Esophagus squamous epithelium (tissue), 5 donors: ENCODE results near the gene TET3. TPM values are rescaled to one million over a fixed set of nuclear protein-coding genes. Genes with fewer than 3 reads are reported as not detected.
A peak's percentile ranks its signal among the peaks of the same experiment; 100 is the strongest.

Source experiments
- DNase-seq: peaks from one replicate; lab custom pipeline; 2025; lab: John Stamatoyannopoulos, UW
- H3K27ac ChIP-seq, 4 donors: fragments of 200-600 bp; sonication (generic); one replicate each; pipeline ENCODE4 v1.5.1; 2016 to 2019; ENCODE audit warnings: mild to moderate bottlenecking in 1 of 4
- H3K27me3 ChIP-seq, 4 donors: fragments of 200-600 bp; sonication (generic); 1 replicate in 3 of 4; 2 replicates in 1 of 4; pipeline versions ENCODE4 v1.5.1 to v1.6.0; 2017 to 2021; ENCODE audit warnings: antibody characterized with exemption in 1 of 4
- H3K36me3 ChIP-seq, 3 donors: fragments of 200-600 bp; sonication (generic); one replicate each; pipeline ENCODE4 v1.5.1; 2016 to 2019
- H3K4me1 ChIP-seq, 3 donors: fragments of 200-600 bp; sonication (generic); one replicate each; pipeline ENCODE4 v1.5.1; 2017 to 2019
- H3K4me3 ChIP-seq, 4 donors: fragments of 200-600 bp; sonication (generic); 1 replicate in 3 of 4; 2 replicates in 1 of 4; pipeline ENCODE4 v1.5.1; 2016 to 2019; ENCODE audit warnings: mild to moderate bottlenecking in 2 of 4, moderate library complexity in 1 of 4
- H3K9me3 ChIP-seq, 3 donors: fragments of 200-600 bp; sonication (generic); one replicate each; pipeline ENCODE4 v1.5.1; 2016 to 2019
- POLR2A ChIP-seq, 4 donors: fragments of 450-650 bp; IDR thresholded peaks; one replicate each; pipeline ENCODE4 v1.6.1; 2017; ENCODE audit warnings: antibody characterized with exemption in 4 of 4, mild to moderate bottlenecking in 4 of 4, moderate library complexity in 3 of 4
- WGBS, 2 donors: methylation state at CpG; one replicate each; pipeline ENCODE4 v1.1.5; 2018; 5-methylcytosine and 5-hydroxymethylcytosine counted together
- intact Hi-C: fragments of 100-400 bp; cut with DNase I; formaldehyde crosslinking; loops from one replicate; pipeline ENCODE4 v1.15.0; 2022
- total RNA-seq, 4 donors: library from RNA; depleted of rRNA; stranded (reverse); fragments of >200 nt; gene quantifications; one replicate each; pipeline ENCODE4 v1.1.0, GENCODE V29; 2016
- TF ChIP-seq, protein P1 (sequence below), 6 experiments: fragments of 450-650 bp in 4 of 6; fragments of 200-600 bp in 2 of 6; sonication (generic) in 2 of 6; IDR thresholded peaks; one replicate each; pipeline ENCODE4 v1.5.1; 2016 to 2019; ENCODE audit warnings: antibody characterized with exemption in 6 of 6, mild to moderate bottlenecking in 4 of 6, moderate library complexity in 4 of 6
- donor health status: DM: yes; HTN: yes; CAD: no.

The TET3 gene
- total RNA-seq, 4 donors from 2014 or later, result 6.6 to 20.2 (median 16.2) TPM

DNA sequence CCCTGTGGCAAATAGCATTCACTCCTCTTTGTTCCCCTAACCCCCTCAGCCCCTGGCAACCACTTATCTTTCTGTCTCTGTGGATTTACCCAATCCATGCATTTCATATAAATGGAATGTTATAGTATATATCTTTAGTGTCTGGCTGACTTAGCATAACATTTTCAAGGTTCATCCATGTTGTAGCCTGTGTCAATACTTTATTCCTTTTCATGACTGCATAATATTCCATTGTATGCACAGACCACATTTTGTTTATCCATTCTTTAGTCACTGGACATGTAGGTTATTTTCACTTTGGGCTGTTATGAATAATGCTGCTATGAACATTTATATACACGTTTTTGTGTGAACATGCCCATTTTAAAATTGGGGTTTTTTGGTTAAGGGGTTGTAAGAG lies 42.8 kb downstream of the TET3 start:
- no peak overlapping the region for H3K4me3 ChIP-seq
- 85 to 91% methylated on average over 1 of the region's 1 CpG for WGBS, 2 donors
- intact Hi-C loops, result no loop called here
- H3K9me3 ChIP-seq, result no peaks in the 10 kb centered on the region
- no peak for DNase-seq
- H3K27ac ChIP-seq, result no peak overlapping the region
- no peaks in the 10 kb centered on the region for H3K27me3 ChIP-seq
- no peak for TF ChIP-seq POLR2A (IDR thresholded peaks at IDR 0.05)
- TF ChIP-seq, protein P1, sequence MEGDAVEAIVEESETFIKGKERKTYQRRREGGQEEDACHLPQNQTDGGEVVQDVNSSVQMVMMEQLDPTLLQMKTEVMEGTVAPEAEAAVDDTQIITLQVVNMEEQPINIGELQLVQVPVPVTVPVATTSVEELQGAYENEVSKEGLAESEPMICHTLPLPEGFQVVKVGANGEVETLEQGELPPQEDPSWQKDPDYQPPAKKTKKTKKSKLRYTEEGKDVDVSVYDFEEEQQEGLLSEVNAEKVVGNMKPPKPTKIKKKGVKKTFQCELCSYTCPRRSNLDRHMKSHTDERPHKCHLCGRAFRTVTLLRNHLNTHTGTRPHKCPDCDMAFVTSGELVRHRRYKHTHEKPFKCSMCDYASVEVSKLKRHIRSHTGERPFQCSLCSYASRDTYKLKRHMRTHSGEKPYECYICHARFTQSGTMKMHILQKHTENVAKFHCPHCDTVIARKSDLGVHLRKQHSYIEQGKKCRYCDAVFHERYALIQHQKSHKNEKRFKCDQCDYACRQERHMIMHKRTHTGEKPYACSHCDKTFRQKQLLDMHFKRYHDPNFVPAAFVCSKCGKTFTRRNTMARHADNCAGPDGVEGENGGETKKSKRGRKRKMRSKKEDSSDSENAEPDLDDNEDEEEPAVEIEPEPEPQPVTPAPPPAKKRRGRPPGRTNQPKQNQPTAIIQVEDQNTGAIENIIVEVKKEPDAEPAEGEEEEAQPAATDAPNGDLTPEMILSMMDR (IDR thresholded peaks at IDR 0.05), result no peak
- H3K36me3 ChIP-seq, result no peaks in the 10 kb centered on the region
- peaks cover 8 to 48% (median 8%) of the 10 kb centered on the region in 3 donors for H3K4me1 ChIP-seq

DNA sequence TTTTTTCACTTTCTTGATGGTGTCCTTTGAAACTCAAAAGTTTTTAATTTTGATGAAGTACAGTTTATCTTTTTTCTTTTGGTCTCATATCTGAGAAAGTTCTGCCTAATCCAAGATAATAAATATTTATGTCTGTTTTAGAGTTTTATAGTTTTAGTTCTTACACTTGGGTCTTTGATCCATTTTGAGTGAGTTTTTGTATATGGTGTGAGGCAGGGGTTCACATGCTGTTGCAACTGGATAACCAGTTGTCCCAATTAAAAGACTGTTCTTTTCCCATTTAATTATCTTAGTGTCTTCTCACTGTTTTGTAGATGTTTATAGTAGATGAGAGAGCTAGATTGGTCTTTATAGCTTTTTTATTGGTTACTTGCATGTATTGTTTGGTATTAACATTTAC lies 43.6 kb downstream of the TET3 start:
- Histone ChIP-seq H3K36me3 (no peaks in the 10 kb centered on the region), H3K27ac (no peak overlapping the region), H3K4me3 (no peak overlapping the region), H3K27me3 (no peaks in the 10 kb centered on the region), H3K4me1 (peaks cover 10 to 53% (median 11%) of the 10 kb centered on the region in 3 donors), H3K9me3 (no peaks in the 10 kb centered on the region)
- no peak for DNase-seq
- TF ChIP-seq, protein P1 (IDR thresholded peaks at IDR 0.05), result no peak
- no peak for TF ChIP-seq POLR2A (IDR thresholded peaks at IDR 0.05)
- intact Hi-C loops, result no loop called here

DNA sequence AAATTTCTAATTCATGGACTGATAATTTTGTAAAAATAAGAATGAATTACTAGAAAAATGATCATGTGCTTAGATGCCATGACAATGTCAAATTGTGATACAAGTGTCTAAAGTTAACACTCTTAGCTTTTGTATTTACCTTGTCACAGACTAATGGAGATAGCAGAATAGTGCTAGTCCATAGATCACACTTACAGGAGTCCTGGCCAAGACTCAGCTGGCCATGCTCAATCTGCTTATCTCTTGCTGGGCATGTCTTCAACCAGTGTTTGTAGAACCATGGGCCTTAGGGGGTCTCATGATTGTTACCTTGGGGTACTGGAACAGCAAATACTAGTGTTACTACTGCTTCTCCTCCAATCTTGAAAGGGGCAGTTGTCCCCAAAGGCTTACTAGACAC lies 44.0 kb downstream of the TET3 start:
- Histone ChIP-seq H3K27me3 (no peaks in the 10 kb centered on the region), H3K4me1 (peaks cover 10 to 55% (median 11%) of the 10 kb centered on the region in 3 donors), H3K36me3 (no peaks in the 10 kb centered on the region), H3K9me3 (no peaks in the 10 kb centered on the region), H3K27ac (no peak overlapping the region), H3K4me3 (no peak overlapping the region)
- intact Hi-C loops, result no loop called here
- no peak for TF ChIP-seq POLR2A (IDR thresholded peaks at IDR 0.05)
- TF ChIP-seq, protein P1 (IDR thresholded peaks at IDR 0.05), result no peak
- no peak for DNase-seq

DNA sequence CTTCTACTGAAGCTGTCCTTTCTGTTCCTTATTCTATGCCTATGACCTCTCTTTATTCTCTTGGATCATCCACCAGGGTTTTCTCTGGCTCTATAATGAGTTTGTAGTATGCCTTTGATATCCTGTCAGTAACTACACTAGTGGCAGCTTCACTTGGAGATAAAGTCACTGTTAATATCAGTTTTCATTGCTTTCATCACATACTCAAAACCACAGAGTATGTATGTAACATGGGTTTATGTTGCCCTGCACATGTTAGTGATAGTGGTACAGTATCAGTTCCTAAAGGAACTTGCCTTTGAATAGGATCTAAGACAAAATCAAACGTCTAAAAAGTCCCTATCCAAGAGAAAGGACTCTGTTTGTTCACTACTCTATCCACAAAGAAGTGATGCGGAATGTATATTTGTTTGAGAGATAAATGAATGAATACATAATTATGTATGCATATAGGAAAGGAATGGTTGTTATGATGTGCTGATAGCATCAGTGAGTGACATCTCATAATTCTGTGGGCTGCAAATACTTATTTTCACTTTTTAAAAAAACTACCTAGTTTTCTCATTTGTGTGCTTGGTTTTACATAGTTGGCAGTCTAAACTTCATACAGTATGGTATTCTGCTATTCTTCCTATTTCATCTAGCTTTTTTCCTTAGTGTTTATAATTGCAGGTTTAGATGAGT lies 45.1 kb downstream of the TET3 start:
- H3K4me1 ChIP-seq, result peaks cover 10 to 48% (median 11%) of the 10 kb centered on the region in 3 donors
- WGBS, 2 donors, result 64 to 67% methylated on average over 2 of the region's 2 CpGs
- H3K9me3 ChIP-seq, result no peaks in the 10 kb centered on the region
- intact Hi-C loops, result no loop called here
- no peaks in the 10 kb centered on the region for H3K36me3 ChIP-seq
- no peak overlapping the region for H3K4me3 ChIP-seq
- TF ChIP-seq, protein P1 (IDR thresholded peaks at IDR 0.05), result no peak
- no peak for TF ChIP-seq POLR2A (IDR thresholded peaks at IDR 0.05)
- H3K27me3 ChIP-seq, result no peaks in the 10 kb centered on the region
- no peak for DNase-seq
- H3K27ac ChIP-seq, result no peak overlapping the region

DNA sequence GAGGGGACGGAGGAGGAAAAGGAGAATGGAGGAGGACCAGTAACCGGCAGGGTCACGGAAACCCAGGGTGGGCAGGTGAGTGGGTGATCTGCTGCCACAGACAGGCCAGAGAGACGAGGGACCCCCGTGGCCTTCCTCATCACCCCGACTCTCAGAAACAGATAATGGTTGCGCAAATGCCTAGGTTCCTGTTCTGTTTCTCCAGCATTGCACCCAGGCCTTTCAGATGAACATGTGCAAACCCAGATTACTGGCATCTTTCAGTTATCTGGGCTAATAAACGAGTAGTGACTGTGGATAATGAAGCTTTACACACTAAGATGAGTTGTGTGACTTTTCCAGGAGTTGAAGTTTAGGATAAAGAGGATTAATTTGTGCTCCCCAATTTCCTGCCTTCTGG lies 46.5 kb downstream of the TET3 start:
- Histone ChIP-seq H3K36me3 (no peaks in the 10 kb centered on the region), H3K9me3 (no peaks in the 10 kb centered on the region), H3K4me3 (no peak overlapping the region), H3K27me3 (no peaks in the 10 kb centered on the region), H3K4me1 (peaks cover 11 to 43% (median 11%) of the 10 kb centered on the region in 3 donors), H3K27ac (peak overlapping the region in 1 of 4 donors; percentile 39)
- no peak for DNase-seq
- intact Hi-C loops, result no loop called here
- 75 to 79% methylated on average over 8 of the region's 8 CpGs for WGBS, 2 donors
- TF ChIP-seq POLR2A (IDR thresholded peaks at IDR 0.05), result no peak
- TF ChIP-seq, protein P1 (IDR thresholded peaks at IDR 0.05), result no peak
